Stimulated activated CD4-positive, alpha-beta T cell treated with anti-CD3 and anti-CD28 coated beads, Interleukin-4, amount 100 ng/mL, for 24 hours (primary cell): ENCODE results near the gene PTP4A2.

Experiments
- DNase-seq: peaks from one replicate; pipeline ENCODE4 v3.0.0-alpha.2; 2020

Gene PTP4A2

GRCh38 chr1:31883357-31883942, 54.7 kb downstream of the PTP4A2 start:
- no peak for DNase-seq

GRCh38 chr1:31881688-31882000, 56.5 kb downstream of the PTP4A2 start:
- DNase-seq, result no peak

GRCh38 chr1:31880957-31881687, 57.0 kb downstream of the PTP4A2 start:
- no peak for DNase-seq

GRCh38 chr1:31879981-31880608, 58.1 kb downstream of the PTP4A2 start:
- no peak for DNase-seq

- no peak for DNase-seq
Observed at GRCh38 chr1:31878058-31878457, 60.1 kb downstream of the PTP4A2 start.

- DNase-seq, result no peak
Observed at GRCh38 chr1:31877544-31877943, 60.6 kb downstream of the PTP4A2 start.

- DNase-seq, result no peak
Observed at GRCh38 chr1:31875636-31876236, 62.4 kb downstream of the PTP4A2 start.

- no peak for DNase-seq
Observed at GRCh38 chr1:31874942-31875341, 63.2 kb downstream of the PTP4A2 start.

GRCh38 chr1:31872658-31873636, 65.2 kb downstream of the PTP4A2 start:
- DNase-seq, result no peak

- DNase-seq, result no peak
Observed at GRCh38 chr1:31871703-31872102, 66.5 kb downstream of the PTP4A2 start.

GRCh38 chr1:31870086-31870736, 68.0 kb downstream of the PTP4A2 start:
- no peak for DNase-seq

GRCh38 chr1:31869449-31869848, 68.7 kb downstream of the PTP4A2 start:
- no peak for DNase-seq

GRCh38 chr1:31868862-31869261, 69.3 kb downstream of the PTP4A2 start:
- no peak for DNase-seq

- no peak for DNase-seq
Observed at GRCh38 chr1:31867546-31867945, 70.6 kb downstream of the PTP4A2 start.

- no peak for DNase-seq
Observed at GRCh38 chr1:31866450-31867032, 71.6 kb downstream of the PTP4A2 start.

GRCh38 chr1:31865728-31866449, 72.3 kb downstream of the PTP4A2 start:
- no peak for DNase-seq

- DNase-seq, result no peak
Observed at GRCh38 chr1:31862071-31862470, 76.1 kb downstream of the PTP4A2 start.

GRCh38 chr1:31861346-31861745, 76.8 kb downstream of the PTP4A2 start:
- DNase-seq, result no peak

GRCh38 chr1:31860581-31860980, 77.6 kb downstream of the PTP4A2 start:
- DNase-seq, result no peak

GRCh38 chr1:31859719-31860118, 78.4 kb downstream of the PTP4A2 start:
- DNase-seq, result no peak

- no peak for DNase-seq
Observed at GRCh38 chr1:31859044-31859443, 79.1 kb downstream of the PTP4A2 start.
